PC-3 (cell line): ENCODE results near the gene SEMA6B. TPM values are rescaled to one million over a fixed set of nuclear protein-coding genes. Genes with fewer than 3 reads are reported as not detected.

Source experiments
- ATAC-seq: fragments of 200-7000 bp; cut with Tn5 transposase; 2 replicates; pipeline ENCODE4 v1.9.1; 2020; ENCODE audit warnings: mild to moderate bottlenecking, moderate library complexity
- BruUV-seq: library from RNA; stranded (reverse); fragments of 400-500 nt; replicated peaks from 2 replicates; lab custom pipeline; 2021; lab: Mats Ljungman, UMichigan
- CTCF ChIA-PET: fragments of 300-600 bp; sonication (Branson Sonifier 250); formaldehyde crosslinking; loops from one replicate; lab custom pipeline; 2022; ENCODE audit warnings: antibody characterized with exemption; lab: Charles Lee
- POLR2A ChIA-PET: fragments of 300-600 bp; sonication (Branson Sonifier 250); formaldehyde crosslinking; loops from one replicate; lab custom pipeline; 2022; ENCODE audit warnings: antibody characterized with exemption; ENCODE audit not compliant: unreplicated experiment; lab: Charles Lee
- DNase-seq: peaks from one replicate; pipeline ENCODE4 v3.0.0-alpha.2; 2015
- H2AFZ ChIP-seq: fragments of 300-600 bp; sonication (generic); 2 replicates; pipeline ENCODE4 v1.6.0; 2016; ENCODE audit warnings: antibody characterized with exemption, low read length
- H3F3A ChIP-seq: fragments of 300-600 bp; sonication (generic); one replicate; pipeline ENCODE4 v1.6.0; 2017; ENCODE audit warnings: antibody characterized with exemption, low read length, control low read depth, mild to moderate bottlenecking; ENCODE audit not compliant: unreplicated experiment
- H3K27ac ChIP-seq: fragments of 300-600 bp; sonication (generic); 2 replicates; pipeline ENCODE4 v1.5.1; 2016; ENCODE audit warnings: mild to moderate bottlenecking, low read length
- H3K27me3 ChIP-seq: fragments of 300-600 bp; sonication (generic); 2 replicates; pipeline ENCODE4 v1.6.1; 2016; ENCODE audit warnings: low read length, mixed read lengths
- H3K36me3 ChIP-seq: fragments of 300-600 bp; sonication (generic); 2 replicates; pipeline ENCODE4 v1.6.1; 2016; ENCODE audit warnings: low read depth, mixed run types, low read length, mixed read lengths
- H3K4me1 ChIP-seq: fragments of 300-600 bp; sonication (generic); 2 replicates; pipeline ENCODE4 v1.5.1; 2016; ENCODE audit warnings: low read length; ENCODE audit not compliant: insufficient read depth
- H3K4me2 ChIP-seq: fragments of 300-600 bp; sonication (generic); 2 replicates; pipeline ENCODE4 v1.6.0; 2016; ENCODE audit warnings: low read length
- H3K4me3 ChIP-seq: fragments of 300-600 bp; sonication (generic); 2 replicates; pipeline ENCODE4 v1.5.1; 2016; ENCODE audit warnings: mild to moderate bottlenecking, low read length, mixed read lengths
- H3K79me2 ChIP-seq: fragments of 300-600 bp; sonication (generic); 2 replicates; pipeline ENCODE4 v1.6.1; 2017; ENCODE audit warnings: low read length, mixed read lengths
- H3K9ac ChIP-seq: fragments of 300-600 bp; sonication (generic); 2 replicates; pipeline ENCODE4 v1.6.0; 2016; ENCODE audit warnings: mild to moderate bottlenecking, low read length
- H3K9me2 ChIP-seq: fragments of 300-600 bp; sonication (generic); replicated peaks from 2 replicates; pipeline ENCODE4 v1.6.1; 2016; ENCODE audit warnings: mixed run types, low read length, mixed read lengths
- H3K9me3 ChIP-seq: fragments of 300-600 bp; sonication (generic); 2 replicates; pipeline ENCODE4 v1.6.1; 2016; ENCODE audit warnings: low read length, mixed read lengths
- H4K20me1 ChIP-seq: fragments of 300-600 bp; sonication (generic); 2 replicates; pipeline ENCODE4 v1.6.1; 2016; ENCODE audit warnings: low read length, mixed read lengths
- EZH2 ChIP-seq: fragments of 300-600 bp; sonication (generic); IDR thresholded peaks from one replicate; pipeline ENCODE4 v1.6.1; 2017; ENCODE audit warnings: antibody characterized with exemption, mild to moderate bottlenecking, low read length; ENCODE audit not compliant: unreplicated experiment
- EZH2phosphoT487 ChIP-seq: fragments of 300-600 bp; sonication (generic); IDR thresholded peaks from 2 replicates; pipeline ENCODE4 v1.6.1; 2018; ENCODE audit warnings: mild to moderate bottlenecking, antibody characterized with exemption, low read length, borderline replicate concordance
- intact Hi-C: fragments of 100-400 bp; cut with micrococcal nuclease; formaldehyde crosslinking; loops from 2 replicates; pipeline ENCODE4 v1.9.0; 2023
- total RNA-seq: library from RNA; depleted of rRNA; stranded (reverse); fragments of >200 nt; gene quantifications from 2 replicates; pipeline ENCODE4 v1.2.3, GENCODE V29; 2014
- TF ChIP-seq, protein P1 (sequence below): fragments of 300-600 bp; sonication (generic); conservative IDR thresholded peaks from 2 replicates; pipeline ENCODE4 v1.5.1; 2017; ENCODE audit warnings: antibody characterized with exemption, low read depth, mild to moderate bottlenecking, low read length

The SEMA6B gene
- total RNA-seq, 1 experiment from 2014 or later: 9.0 TPM

- no peak overlapping the region for H3K4me2 ChIP-seq
- no peak overlapping the region for H3K27ac ChIP-seq
- H3K36me3 ChIP-seq: no peaks in the 10 kb centered on the region
- no peaks in the 10 kb centered on the region for H3K9me3 ChIP-seq
- no peaks in the 10 kb centered on the region for H3K79me2 ChIP-seq
- H3K4me1 ChIP-seq: peaks cover 24% of the 10 kb centered on the region
- no peaks in the 10 kb centered on the region for H3F3A ChIP-seq
- no peaks in the 10 kb centered on the region for H3K9me2 ChIP-seq
- ChIA-PET CTCF (no interaction called here), POLR2A (no interaction called here)
- H3K27me3 ChIP-seq: no peaks in the 10 kb centered on the region
- ATAC-seq: no peak
- H2AFZ ChIP-seq: no peak overlapping the region
- DNase-seq: no peak
- intact Hi-C loops: no loop called here
- H3K4me3 ChIP-seq: no peak overlapping the region
- BruUV-seq: no TSS peak
- no peaks in the 10 kb centered on the region for H4K20me1 ChIP-seq
- H3K9ac ChIP-seq: no peak overlapping the region
- TF ChIP-seq, protein P1, sequence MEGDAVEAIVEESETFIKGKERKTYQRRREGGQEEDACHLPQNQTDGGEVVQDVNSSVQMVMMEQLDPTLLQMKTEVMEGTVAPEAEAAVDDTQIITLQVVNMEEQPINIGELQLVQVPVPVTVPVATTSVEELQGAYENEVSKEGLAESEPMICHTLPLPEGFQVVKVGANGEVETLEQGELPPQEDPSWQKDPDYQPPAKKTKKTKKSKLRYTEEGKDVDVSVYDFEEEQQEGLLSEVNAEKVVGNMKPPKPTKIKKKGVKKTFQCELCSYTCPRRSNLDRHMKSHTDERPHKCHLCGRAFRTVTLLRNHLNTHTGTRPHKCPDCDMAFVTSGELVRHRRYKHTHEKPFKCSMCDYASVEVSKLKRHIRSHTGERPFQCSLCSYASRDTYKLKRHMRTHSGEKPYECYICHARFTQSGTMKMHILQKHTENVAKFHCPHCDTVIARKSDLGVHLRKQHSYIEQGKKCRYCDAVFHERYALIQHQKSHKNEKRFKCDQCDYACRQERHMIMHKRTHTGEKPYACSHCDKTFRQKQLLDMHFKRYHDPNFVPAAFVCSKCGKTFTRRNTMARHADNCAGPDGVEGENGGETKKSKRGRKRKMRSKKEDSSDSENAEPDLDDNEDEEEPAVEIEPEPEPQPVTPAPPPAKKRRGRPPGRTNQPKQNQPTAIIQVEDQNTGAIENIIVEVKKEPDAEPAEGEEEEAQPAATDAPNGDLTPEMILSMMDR: no peak
- no peak for TF ChIP-seq EZH2
- no peak for TF ChIP-seq EZH2phosphoT487
These were observed 25.6 kb downstream of the SEMA6B start for GRCh38 chr19:4533835-4534424.

DNA sequence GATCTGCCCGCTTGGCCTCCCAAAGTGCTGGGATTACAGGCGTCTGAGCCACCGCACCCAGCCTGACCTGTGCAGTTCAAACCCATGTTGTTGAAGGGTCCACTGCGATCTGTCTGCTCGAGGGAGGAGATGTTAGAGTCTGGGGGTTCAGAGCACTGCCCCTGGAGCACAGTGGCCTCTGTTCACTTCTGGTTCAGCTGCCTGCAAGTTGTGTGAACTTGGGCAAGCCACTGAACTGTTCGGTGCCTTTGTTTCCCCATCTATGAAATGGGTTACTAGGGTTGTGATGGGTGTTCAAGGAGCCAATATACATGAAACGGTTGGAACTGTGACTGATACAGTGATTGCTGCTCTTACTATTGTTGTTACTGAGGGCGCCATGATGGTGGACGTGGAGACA, 26.1 kb downstream of the SEMA6B start:
- no peaks in the 10 kb centered on the region for H3K9me3 ChIP-seq
- ChIA-PET CTCF (no interaction called here), POLR2A (no interaction called here)
- ATAC-seq (no peak), DNase-seq (no peak)
- H3K4me1 ChIP-seq: peaks cover 24% of the 10 kb centered on the region
- H2AFZ ChIP-seq: no peak overlapping the region
- H3K36me3 ChIP-seq: no peaks in the 10 kb centered on the region
- H3K79me2 ChIP-seq: no peaks in the 10 kb centered on the region
- H3K4me2 ChIP-seq: no peak overlapping the region
- no peak overlapping the region for H3K4me3 ChIP-seq
- no peaks in the 10 kb centered on the region for H3F3A ChIP-seq
- H3K9ac ChIP-seq: no peak overlapping the region
- no peaks in the 10 kb centered on the region for H3K27me3 ChIP-seq
- no peaks in the 10 kb centered on the region for H3K9me2 ChIP-seq
- TF ChIP-seq EZH2phosphoT487 (no peak), EZH2 (no peak)
- TF ChIP-seq, protein P1: no peak
- H4K20me1 ChIP-seq: no peaks in the 10 kb centered on the region
- intact Hi-C loops: no loop called here
- no peak overlapping the region for H3K27ac ChIP-seq
- BruUV-seq: no TSS peak

- Histone ChIP-seq H3F3A (no peaks in the 10 kb centered on the region), H3K9me3 (no peaks in the 10 kb centered on the region), H3K36me3 (no peaks in the 10 kb centered on the region), H3K4me3 (no peak overlapping the region), H3K9me2 (no peaks in the 10 kb centered on the region), H3K27ac (no peak overlapping the region), H2AFZ (no peak overlapping the region), H4K20me1 (no peaks in the 10 kb centered on the region), H3K4me2 (no peak overlapping the region), H3K79me2 (no peaks in the 10 kb centered on the region), H3K9ac (no peak overlapping the region), H3K27me3 (no peaks in the 10 kb centered on the region), H3K4me1 (peaks cover 18% of the 10 kb centered on the region)
- DNase-seq (no peak), ATAC-seq (no peak)
- TF ChIP-seq EZH2phosphoT487 (no peak), EZH2 (no peak)
- TF ChIP-seq, protein P1: no peak
- CTCF ChIA-PET: no interaction called here
- intact Hi-C loops: no loop called here
- BruUV-seq: no TSS peak
- POLR2A ChIA-PET: no interaction called here
These were observed 27.8 kb downstream of the SEMA6B start for GRCh38 chr19:4531562-4532165.
